ENCODE data around the gene SLC38A2.

Gene SLC38A2

GRCh38 chr12:46386877-46387629 is 14.5 kb upstream of the SLC38A2 start:
- TF ChIP-seq CTCF (IDR thresholded peaks at IDR 0.05; ENCODE audit: low read depth, low read length) = no peak
- peak overlapping the region; percentile 41 for H3K4me3 ChIP-seq (ENCODE audit: low read depth, low read length)

- no peak for TF ChIP-seq CTCF (IDR thresholded peaks at IDR 0.05; ENCODE audit: low read depth, low read length)
- H3K4me3 ChIP-seq (ENCODE audit: low read depth, low read length) = peak overlapping the region; percentile 41
Measured at GRCh38 chr12:46386360-46386867, 13.8 kb upstream of the SLC38A2 start.

- no peak for TF ChIP-seq CTCF (IDR thresholded peaks at IDR 0.05; ENCODE audit: low read depth, low read length)
- H3K4me3 ChIP-seq (ENCODE audit: low read depth, low read length) = no peak overlapping the region
Measured at GRCh38 chr12:46385438-46385837, 12.9 kb upstream of the SLC38A2 start.

GRCh38 chr12:46384451-46385309 is 12.1 kb upstream of the SLC38A2 start:
- H3K4me3 ChIP-seq (ENCODE audit: low read depth, low read length) = peak overlapping the region; percentile 73
- TF ChIP-seq CTCF (IDR thresholded peaks at IDR 0.05; ENCODE audit: low read depth, low read length) = no peak

- no peak for TF ChIP-seq CTCF (IDR thresholded peaks at IDR 0.05; ENCODE audit: low read depth, low read length)
- H3K4me3 ChIP-seq (ENCODE audit: low read depth, low read length) = peak overlapping the region; percentile 73
Measured at GRCh38 chr12:46383654-46384450, 11.3 kb upstream of the SLC38A2 start.

GRCh38 chr12:46382964-46383653 is 10.5 kb upstream of the SLC38A2 start:
- H3K4me3 ChIP-seq (ENCODE audit: low read depth, low read length) = peak overlapping the region; percentile 73
- no peak for TF ChIP-seq CTCF (IDR thresholded peaks at IDR 0.05; ENCODE audit: low read depth, low read length)
